ENCODE results near the gene TMEM150A. TPM values are rescaled to one million over a fixed set of nuclear protein-coding genes. Genes with fewer than 3 reads are reported as not detected.

The TMEM150A gene, protein sequence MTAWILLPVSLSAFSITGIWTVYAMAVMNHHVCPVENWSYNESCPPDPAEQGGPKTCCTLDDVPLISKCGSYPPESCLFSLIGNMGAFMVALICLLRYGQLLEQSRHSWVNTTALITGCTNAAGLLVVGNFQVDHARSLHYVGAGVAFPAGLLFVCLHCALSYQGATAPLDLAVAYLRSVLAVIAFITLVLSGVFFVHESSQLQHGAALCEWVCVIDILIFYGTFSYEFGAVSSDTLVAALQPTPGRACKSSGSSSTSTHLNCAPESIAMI
- total RNA-seq = 10.1 and 10.8 TPM in 2 replicates

DNA sequence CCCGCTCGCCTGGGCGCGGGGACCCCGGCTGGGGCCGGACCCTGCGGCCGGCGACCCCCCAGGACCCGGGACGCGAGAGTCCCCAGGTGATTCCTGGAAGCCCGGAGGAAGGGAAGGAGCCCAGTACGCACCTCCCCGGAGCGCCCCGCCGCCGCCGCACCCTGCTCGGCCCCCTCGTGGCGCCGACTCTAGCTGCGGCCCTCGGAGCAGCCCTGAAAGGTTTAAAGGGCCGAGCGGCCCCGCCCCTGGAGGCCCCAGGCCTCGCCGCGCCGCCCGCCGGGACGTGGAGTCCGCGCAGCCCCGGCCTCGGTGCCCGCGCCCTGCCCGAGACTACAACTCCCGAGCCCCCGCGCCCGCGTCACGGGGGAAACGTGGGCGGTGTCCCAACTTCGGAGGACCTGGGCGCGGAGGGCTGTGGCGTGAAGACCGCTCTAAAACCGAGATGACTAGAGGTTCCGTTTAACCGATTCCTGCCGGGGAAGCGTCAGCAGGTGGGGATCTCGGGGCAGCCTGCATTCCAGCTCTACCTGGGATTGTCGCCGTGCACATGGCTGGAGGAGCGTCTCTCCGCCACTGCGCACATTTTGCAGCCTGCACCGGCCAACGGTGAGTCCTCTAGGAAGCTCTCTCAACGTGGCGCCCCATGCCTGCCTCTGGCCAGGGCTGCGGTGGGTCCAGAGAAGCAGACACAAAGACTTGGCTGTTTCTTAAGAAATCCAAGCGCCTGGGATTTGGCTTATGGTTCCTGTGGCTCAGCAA lies at the start of gene TMEM150A:
Gene TMEM150A, minus strand, starts transcription at position 223 of the 759 bp plus-strand sequence. CDS start 750 bp downstream, outside the sequence.

DNA sequence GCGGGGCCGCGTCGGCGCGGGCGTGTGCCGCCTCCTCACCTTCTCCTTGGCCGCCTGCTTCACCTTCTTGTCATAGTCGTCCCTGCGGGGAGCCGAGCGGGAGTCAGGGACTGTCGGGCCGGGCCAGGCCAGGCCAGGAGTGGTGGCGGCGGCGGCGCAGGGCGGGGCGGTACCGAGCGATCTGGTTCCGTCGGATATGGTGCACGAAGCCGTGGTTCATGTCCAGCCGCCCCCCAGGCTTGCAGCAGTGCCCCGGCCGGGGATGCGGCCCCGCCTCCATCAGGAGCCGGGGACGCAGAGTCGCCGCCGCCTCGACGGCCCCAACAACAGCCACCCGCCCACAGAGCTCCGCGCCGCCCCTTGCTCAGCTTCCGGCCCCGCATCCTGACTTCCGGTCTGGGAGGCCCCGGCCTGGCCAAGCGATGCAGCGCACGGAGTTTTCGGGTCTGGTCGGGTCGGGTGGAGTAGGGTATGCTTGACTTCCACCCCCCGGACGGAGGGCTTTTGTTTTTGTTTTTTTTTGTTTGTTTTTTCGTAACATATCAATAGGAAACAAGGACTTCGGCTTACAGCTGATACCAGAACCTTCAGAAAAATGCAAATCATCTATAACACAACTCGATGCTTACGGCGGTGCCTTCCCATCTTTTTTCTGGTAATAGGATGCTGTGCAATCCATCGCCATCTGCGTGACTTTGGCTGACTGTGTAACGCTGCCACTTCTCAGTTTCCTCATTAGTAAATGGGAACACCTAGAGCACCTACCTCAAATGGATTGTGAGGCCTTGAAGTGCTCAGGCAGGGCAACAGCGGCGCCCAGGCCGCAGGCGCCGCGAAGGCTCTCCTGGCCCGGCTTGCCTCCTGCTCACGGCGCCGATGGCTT lies 9.4 kb upstream of the TMEM150A start, which contains the start of gene C2orf68:
Gene C2orf68, minus strand, starts transcription at position 362 of the 883 bp plus-strand sequence. Its CDS starts 82 bp downstream, at position 280.

DNA sequence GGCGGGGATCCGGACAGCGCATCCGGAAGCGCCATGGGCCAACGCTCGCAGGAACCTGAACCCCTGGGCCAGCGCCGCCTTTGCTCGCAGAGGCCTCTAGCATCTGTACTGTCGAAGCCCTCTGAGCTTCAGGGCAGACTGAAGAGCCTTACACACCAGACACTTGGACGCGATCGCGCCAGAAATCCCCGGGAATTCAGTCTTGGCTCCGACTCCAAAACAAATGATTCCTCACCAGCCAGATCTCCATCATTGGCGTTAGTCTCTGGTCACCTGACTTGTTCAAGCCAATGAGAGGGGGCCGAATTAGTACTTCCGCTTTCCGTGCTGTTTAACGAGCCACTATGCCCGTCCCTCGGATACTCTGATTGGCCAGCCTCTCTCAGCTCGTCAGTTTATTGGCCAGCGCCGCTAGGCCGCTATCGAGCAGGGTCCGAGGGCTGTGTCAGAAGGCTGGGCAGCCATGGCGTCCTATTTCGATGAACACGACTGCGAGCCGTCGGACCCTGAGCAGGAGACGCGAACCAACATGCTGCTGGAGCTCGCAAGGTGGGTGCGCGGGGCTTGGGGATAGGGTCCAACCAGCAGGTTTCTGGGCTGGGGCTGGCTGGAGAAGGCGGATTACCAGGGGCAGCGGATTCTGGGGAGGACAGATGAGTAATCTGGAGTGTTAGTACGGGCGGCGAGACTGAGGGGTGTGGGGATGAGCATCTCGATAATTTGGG lies 7.0 kb downstream of the TMEM150A start, which contains the start of gene RNF181:
Gene RNF181, plus strand, starts transcription at position 445 of the 725 bp plus-strand sequence. Its CDS starts 19 bp downstream, at position 464.

DNA sequence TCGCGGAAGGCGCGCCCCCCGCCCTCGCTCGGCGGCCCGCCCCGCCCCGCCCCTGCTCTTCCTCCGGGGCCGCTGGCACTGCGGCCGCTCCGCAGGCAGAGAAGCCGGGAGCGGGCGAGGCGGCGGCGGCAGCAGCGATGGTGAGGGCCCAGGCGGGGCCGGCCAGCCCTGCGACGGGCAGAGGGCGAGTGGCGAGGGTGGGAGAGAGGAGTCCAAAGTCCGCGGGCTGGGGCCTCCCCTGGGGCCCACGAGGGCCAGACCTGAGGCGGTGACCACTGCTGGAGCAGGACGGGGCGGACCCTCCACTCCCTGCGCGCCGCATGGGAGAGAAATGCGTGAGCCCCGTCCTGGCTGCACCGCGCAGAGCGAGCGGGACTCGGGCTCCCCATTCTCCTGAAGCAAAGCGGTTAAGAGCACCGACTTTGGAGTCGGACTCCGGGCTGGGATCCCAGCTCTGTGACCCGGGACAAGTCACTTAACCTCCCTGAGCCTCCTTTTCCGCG lies 18.1 kb downstream of the TMEM150A start, which contains the start of gene VAMP5:
Gene VAMP5, plus strand, starts transcription at position 78 of the 503 bp plus-strand sequence. Its CDS starts 60 bp downstream, at position 138.

DNA sequence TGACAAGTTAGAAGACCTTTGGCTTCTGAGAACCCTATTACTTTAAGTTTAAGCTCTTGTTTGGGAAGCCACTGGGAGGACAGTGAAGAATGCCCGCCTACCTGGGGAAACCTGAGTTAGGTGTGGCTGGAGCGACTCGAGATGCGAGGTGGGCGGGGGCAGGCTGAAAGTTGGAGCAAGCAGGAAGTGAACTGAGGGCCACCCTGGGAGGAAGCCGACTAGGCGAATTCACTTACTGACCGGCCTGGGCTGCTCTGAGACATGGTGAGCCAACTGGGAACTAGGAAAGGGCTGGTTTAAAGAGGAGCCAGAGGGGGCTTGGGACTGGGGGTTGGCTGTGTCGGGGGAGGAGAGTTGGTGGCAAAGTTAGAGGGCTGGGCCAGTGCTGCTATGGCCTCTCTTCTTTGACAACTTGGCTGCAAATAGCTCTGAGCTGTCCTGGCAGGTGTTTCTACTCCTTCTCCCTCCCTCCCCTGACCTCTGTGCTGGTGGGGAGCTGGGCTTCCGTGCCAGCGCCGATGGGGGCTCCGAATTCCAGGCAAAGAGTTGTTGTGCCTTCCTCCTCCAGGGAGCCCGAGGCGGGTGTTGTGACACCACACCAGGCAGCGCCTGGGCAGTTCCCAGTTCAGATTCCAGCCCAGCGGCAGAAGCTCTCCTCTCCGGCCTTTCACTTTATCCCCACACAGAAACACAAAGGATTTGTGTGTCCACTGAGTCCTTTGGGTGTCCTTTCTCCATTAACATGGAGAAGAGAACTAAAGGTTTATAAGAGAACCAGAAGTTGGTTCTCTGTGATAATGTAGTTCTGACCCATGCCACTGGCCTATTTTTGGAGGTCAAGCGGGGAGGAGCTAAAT lies 24.9 kb downstream of the TMEM150A start, which contains the start of gene VAMP8:
Gene VAMP8, plus strand, starts transcription at position 201 of the 857 bp plus-strand sequence. Its CDS starts 61 bp downstream, at position 262.

DNA sequence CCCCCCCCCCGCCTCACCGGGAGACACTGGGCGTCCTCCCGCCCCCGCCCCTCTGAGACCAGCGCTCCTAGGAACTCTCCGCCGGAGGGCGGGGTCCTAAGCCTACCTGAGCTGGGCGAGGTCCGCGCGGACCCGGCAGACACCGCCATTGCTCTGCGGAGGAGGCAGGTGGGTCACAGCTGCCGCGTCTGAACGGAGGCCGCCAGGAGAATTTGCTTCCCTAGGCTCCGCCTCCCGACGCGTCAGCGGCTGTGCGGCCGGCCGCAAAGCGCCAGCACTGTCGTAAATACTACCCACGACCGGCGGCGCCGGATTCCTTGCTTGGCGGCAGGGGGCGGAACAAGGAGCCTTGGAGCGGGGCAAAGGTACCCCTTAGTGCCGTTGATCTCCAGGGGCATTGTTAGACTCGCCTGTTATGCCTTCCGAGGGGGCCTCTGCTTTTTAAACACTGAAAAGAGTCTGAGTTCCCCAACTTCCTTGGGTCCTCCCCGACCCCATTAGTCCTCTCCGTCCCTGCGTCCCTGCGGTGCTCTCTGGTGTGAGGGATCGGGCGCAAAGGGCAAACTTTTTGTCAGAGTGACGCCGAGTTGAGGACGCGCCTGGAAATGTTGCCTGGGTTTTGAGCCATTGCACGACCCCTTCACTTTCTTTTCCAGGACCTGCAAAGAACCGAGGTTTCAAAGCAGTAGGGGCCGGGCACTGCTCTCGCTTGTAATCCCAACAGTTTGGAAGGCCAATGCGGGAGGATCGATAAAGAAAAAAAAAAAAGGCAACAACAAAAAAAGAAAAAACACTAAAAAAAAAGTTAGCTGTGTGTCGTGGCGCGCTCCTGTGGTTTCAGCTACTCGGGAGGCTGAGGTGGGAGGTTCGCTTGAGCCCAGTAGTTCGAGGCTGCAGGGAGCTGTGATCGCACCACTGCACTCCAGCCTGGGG lies 41.0 kb downstream of the TMEM150A start, which contains the start of gene GGCX:
Gene GGCX, minus strand, starts transcription at position 214 of the 933 bp plus-strand sequence. Its CDS starts 65 bp downstream, at position 149.

Other genes starting within 250 kb of the TMEM150A start
- gene RETSAT, start 248.2 kb downstream of the TMEM150A start, total RNA-seq = 59.1 and 68.5 TPM in 2 replicates
- 8.1 and 8.2 TPM in 2 replicates for gene ELMOD3, start 247.9 kb downstream of the TMEM150A start, total RNA-seq
- gene CAPG, start 192.3 kb downstream of the TMEM150A start, total RNA-seq = 30.9 and 39.5 TPM in 2 replicates
- gene SH2D6, start 184.0 kb downstream of the TMEM150A start, total RNA-seq = 0.11 TPM in 1 of 2 replicates, not detected in the other
- gene MAT2A, start 63.5 kb downstream of the TMEM150A start, total RNA-seq = 75.9 and 119 TPM in 2 replicates
- gene GGCX, start 41.2 kb downstream of the TMEM150A start, total RNA-seq = 30.2 and 33.7 TPM in 2 replicates
- 1.7 and 8.8 TPM in 2 replicates for gene VAMP8, start 25.1 kb downstream of the TMEM150A start, total RNA-seq
- 89.0 and 119 TPM in 2 replicates for gene VAMP5, start 18.3 kb downstream of the TMEM150A start, total RNA-seq
- gene RNF181, start 7.0 kb downstream of the TMEM150A start, total RNA-seq = 200 and 267 TPM in 2 replicates
- 24.4 and 27.5 TPM in 2 replicates for gene C2orf68, start 9.4 kb upstream of the TMEM150A start, total RNA-seq
- 31.8 and 35.0 TPM in 2 replicates for gene USP39, start 13.5 kb upstream of the TMEM150A start, total RNA-seq
- not detected in 2 replicates for gene SFTPB, start 65.5 kb upstream of the TMEM150A start, total RNA-seq
- not detected in 2 replicates for gene GNLY, start 91.7 kb upstream of the TMEM150A start, total RNA-seq
- 16.5 and 36.4 TPM in 2 replicates for gene ATOH8, start 151.3 kb upstream of the TMEM150A start, total RNA-seq